T47D (cell line): ENCODE measurements around the gene KCNF1.
A peak's percentile ranks its signal among the peaks of the same experiment; 100 is the strongest.

Source experiments
- DNase-seq, 2 experiments: peaks; one replicate each; pipeline versions ENCODE4 v3.0.0 to v3.0.0-alpha.2; 2011 to 2012; ENCODE audit warnings: low read depth in 1 of 2, low spot score in 1 of 2
- JUND ChIP-seq: IDR thresholded peaks from 2 replicates; pipeline ENCODE4 v1.6.1; 2012; ENCODE audit warnings: low read depth
- in situ Hi-C: cut with HindIII; loops from 2 replicates; pipeline ENCODE4 v1.10.0; 2016; ENCODE audit warnings: low sequenced_read_pairs, low pct_unique_long_range_greater_than_20kb

KCNF1 gene

DNA sequence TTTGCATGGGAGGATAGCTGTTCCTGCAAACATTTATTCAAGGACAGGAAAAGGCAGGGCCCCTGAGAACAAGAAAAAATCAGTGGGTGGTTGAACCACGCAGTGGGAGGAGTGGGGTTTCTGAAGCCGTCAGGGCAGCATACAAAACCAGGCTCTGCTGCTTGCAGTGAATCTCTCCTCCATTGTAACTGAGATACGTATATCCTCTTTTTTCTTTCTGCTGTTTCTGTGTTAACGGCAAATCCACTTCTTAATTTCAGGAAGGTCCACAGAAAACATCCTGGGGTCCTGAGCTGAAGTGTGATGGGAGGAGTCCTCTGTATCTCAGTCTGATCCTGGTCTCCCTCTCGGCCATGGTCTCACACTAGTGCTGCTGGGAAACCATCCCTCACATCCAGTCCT is 27.2 kb upstream of the KCNF1 start:
- no peak for TF ChIP-seq JUND
- in situ Hi-C loops, result no loop called here
- DNase-seq, result no peak

DNA sequence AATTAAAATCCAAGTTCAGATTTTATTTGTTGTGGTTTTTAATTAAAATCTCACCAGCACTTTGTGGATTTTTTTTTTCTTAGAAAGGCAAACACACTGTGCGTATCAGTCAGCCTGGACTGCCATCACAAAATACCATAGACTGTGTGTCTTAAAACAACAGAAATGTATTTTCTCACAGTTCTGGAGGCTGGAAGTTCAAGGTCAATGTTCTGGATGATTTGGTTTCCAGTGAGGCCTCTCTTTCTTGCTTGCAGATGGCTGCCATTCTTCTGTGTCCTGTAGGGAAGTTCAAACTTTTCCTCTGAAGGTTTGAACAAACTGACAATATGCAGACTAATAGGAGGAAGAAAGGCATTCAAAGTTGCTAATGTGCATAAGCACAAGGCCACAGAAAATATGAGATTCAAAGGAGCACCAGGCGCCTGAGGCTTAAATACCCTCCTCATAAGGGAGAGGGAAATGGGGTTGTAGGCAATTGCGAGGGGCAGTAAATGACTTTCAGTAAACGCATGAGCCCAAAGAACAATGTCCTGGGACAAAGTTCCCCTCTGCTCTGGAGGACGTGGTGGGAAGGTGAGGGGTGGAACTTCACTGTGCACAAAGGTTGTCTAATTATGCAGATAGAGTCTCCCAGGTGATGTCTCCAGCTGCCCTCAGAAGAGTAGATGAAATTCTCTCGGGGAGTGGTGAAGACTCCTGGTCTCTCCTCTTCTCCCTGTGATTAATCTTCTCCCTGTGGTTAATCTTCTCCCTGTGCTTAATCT is 26.5 kb upstream of the KCNF1 start:
- no peak for TF ChIP-seq JUND
- no peak for DNase-seq
- in situ Hi-C loops, result no loop called here

DNA sequence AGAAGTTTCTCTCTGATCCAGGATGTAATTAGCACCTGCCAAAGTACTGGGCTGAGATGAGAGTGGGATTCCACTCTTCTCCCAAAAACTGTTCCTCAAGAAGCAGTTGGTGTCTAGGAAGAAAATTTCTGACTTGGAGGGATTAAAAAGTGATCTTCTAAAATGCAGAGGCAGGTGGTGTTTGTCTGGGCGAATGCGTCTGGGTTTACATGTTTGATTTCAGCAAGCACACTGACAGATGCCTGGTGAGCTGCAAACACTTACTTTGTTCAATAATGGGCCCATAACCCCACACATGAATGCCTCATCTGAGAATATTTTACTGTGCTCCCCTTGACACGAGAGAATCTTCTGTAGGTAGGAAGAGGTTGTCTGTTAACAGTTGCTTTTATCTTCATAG is 24.3 kb upstream of the KCNF1 start:
- in situ Hi-C loops, result no loop called here
- DNase-seq, result no peak
- TF ChIP-seq JUND, result no peak

DNA sequence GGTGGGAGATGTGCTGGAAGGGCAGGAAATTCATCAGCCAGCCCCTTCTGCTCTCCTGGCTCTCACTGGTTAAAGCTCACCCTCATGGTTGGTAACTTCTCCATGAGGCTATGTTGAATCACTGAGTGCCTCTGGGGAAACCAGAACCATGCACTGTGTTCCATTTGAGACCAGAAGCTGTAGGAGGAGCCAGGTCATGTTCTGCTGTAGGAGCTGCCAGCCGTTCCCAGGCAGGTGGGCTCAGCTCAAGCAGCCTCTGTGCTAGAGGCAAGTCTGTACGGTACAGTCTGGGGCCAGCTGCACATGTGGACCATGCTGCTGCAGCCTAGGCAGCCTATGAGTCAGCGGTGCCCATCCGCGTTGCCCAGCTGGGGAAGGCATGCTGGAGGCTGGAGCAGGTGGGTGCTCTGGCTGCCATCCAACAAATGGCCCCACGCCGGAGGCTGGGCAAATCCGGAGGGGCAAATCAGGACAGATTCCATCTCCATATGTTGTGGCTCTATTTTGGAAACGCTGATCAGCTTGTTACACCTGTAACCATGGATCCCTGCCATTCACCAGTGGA is 22.0 kb upstream of the KCNF1 start:
- in situ Hi-C loops, result no loop called here
- DNase-seq, result no peak
- TF ChIP-seq JUND, result no peak

DNA sequence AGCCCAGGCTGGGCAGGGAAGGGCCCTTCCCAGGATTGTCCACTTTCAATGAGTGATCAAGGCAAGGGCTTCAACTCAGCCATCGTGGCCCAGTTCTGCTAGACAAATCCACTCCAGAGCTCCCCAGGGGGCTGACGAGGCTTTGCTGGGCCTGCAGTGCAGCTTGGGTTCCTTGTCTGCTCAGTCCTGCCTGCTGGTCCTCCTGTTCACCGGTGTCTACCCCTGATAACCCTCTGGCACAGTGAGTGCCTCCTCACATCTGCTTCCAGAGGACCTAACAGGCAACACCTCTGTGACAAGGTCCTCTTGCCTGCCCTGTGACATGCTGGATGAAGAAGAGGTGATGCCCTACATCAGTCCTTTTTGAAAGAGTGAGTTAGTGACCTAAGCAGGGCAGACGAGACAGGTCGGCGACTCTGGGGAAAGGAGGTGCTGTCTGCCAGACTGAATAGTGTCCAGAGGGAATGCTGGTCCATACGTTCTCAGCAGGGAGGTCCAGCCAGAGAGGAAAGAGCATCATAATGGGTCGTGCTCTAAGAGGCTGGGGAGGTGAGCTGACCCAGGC is 20.9 kb upstream of the KCNF1 start:
- in situ Hi-C loops, result no loop called here
- TF ChIP-seq JUND, result no peak
- no peak for DNase-seq

DNA sequence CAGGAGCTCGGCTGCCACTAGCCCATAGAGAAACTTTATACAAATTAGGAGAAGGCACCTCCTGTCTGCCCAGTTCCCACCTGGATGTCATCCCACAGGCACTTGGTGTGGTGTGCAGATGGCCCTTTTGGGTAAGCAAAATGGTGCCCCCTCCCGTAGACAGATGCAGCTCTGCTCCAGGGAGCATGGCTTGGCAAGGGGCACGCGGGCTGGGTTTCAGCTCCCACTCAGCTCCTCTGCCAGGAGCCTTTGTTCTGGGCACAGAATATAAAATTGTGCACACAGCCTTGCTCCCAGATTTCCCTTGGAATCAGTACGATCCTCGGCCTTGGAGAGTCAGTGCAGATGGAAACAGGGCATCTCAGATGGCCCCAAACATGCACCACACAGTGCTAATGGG is 20.3 kb upstream of the KCNF1 start:
- no peak for TF ChIP-seq JUND
- in situ Hi-C loops, result no loop called here
- no peak for DNase-seq

DNA sequence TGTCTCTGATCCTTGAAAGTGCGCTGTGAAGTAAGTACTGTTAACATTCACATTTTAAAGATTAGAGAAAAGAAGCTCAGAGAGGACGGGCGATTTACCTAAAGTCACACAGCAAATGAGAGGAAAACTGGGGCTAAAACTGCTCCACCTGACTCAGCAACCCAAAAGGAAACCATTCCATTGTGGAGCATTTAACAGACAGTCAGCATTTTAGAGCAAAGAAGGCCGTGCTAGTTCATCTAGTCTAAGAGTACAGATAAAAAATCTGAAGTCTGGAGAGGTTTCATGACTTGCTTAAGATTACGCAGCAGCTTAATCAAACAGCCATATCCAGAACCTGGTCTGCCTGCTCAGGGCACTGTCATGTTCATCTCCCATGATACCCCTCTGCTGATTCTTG is 19.9 kb upstream of the KCNF1 start:
- no peak for DNase-seq
- in situ Hi-C loops, result no loop called here
- no peak for TF ChIP-seq JUND

DNA sequence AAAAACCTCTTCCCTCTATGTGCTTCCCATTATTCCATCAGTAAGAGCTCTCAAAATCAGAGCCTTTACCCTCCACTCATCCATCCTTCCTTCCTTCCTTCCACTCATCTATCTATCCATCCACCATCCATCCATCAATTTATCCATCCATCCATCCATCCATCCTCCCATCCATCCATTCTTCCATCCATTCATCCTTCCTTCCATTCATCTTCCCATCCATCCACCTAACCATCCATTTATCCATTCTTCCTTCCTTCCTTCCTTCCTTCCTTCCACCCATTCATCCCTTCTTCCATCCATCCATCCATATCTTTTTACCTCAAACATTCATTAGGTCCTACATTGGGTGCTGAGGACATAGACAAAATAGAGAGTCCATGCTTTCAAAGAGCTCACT is 19.4 kb upstream of the KCNF1 start:
- no peak for TF ChIP-seq JUND
- DNase-seq, result no peak
- in situ Hi-C loops, result no loop called here

DNA sequence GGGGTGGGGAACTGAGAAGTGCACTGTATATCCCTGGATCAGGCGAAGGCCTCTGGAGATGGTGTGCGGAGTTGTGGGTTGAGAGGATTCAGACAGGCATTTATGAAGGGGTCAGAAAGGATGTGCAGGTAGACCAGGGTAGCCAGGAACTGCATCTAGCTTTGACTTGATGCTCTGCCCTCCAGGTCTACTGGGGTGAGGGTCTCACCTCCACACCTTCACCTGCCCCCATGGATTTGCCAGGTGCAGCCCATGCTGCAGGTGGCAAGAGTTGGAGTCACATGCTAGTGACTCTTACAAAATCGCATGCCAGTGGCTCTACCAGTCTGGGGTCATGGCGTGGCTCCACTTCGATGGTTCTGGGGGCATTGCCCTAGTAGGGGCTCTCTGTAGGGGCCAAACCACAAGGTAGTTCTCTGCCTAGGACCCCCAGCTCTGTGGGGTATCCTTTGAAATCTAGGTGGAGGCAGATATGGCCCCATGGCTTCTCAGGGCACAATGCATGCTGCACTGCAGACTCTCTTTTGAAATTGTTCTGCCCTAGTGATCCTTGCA is 18.9 kb upstream of the KCNF1 start:
- in situ Hi-C loops, result no loop called here
- no peak for TF ChIP-seq JUND
- no peak for DNase-seq

DNA sequence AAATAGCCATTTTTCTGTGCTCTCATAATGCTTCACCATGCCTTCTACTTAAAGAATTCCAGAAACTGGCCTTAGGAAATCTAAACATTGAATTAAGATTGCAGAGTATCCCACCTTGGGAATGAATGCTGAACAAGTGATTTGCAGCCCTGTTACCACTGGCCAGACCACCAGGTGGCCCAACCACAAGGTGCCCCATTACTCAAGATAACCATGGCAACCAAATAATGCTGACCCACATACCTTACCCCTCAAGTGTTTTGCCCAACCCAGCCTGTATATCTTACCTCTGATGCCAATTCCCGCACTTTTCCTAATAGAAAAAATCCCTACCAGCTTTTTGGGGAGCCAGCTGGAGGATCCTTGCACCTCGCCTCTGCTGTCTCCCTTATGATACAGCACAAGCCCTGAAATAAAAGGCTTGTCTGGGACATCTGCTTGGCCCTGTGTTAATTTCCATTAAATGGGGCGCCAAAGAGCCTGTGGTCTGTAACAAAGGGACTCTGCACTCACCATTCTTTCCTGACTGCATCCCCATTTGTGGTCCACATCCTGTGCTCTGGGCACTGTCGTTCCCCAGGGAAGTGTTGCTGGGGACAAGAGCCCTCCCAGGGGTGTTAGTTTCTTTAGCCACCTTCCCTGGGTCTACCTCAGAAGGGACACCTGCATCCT is 17.3 kb upstream of the KCNF1 start:
- in situ Hi-C loops, result no loop called here
- DNase-seq, result no peak
- TF ChIP-seq JUND, result no peak

DNA sequence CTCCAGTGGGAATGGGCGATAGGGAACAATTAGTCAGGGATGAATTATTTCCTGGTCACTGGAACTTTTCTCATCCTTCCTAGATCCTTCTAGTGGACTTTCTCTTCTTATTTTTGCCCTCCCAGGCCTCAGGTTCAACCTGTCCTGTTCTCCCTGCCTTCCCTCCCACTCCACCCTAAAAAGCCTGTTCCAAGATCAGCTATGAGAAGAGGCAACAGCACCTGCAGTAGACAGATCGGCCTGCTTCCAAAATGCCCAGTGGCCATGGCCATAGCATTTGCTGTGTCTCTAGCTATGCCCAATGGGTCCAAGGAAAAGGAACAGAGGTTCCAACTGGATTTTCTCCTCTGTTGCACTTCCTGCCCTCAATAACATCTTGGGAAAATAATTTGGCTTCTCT is 16.5 kb upstream of the KCNF1 start:
- in situ Hi-C loops, result no loop called here
- TF ChIP-seq JUND, result no peak
- peak in 1 of 2 experiments; percentile 88 for DNase-seq

DNA sequence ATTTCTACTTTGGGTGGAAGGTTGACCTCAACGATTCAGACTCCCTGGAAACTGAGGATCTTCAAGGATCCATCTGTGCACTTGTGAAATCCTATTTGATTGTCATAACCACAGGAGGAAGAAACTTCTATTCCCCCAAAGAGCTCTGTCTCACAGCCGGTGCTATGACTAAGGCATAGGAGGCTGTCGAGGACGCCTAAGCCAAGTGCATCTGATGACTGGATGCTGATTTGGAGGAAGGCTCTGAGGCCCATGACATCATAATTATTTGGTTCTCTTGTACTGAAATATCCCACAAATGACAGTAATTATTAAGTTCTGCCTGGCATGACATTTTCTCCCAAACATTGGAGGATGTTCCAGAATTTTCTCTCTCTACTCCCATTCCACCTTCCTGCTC is 13.8 kb upstream of the KCNF1 start:
- TF ChIP-seq JUND, result no peak
- in situ Hi-C loops, result no loop called here
- DNase-seq, result no peak
